GM19324 (cell line): ENCODE results near the gene NOS3.

Experiments used
- ATAC-seq: cut with Tn5 transposase; IDR thresholded peaks from one replicate; pipeline ENCODE4 v1.9.1; 2021; ENCODE audit warnings: mild to moderate bottlenecking, moderate library complexity; ENCODE audit not compliant: unreplicated experiment, low FRiP score

The NOS3 gene

GRCh38 chr7:151053751-151054150 is 62.9 kb downstream of the NOS3 start:
- ATAC-seq: no peak

DNA sequence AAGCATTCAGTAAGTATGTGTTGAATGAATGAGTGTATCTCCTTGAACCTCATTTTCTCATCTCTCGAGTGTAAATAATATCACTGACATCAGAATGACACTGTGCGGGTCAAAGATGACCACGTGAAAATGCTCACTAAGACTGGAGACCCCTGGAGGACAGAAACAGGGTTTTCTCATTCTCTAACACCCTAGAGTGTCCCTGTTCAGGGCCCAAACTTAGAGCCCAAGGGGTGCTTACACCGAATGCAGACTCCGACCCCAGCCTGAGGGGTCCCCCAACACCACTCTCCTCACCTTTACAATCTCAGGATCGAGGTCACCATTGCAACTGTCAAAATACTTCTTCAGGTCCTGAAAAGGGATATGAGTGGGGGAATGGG is 65.5 kb downstream of the NOS3 start:
- ATAC-seq: no peak

GRCh38 chr7:151056666-151057505 is 66.1 kb downstream of the NOS3 start:
- ATAC-seq: no peak

GRCh38 chr7:151057506-151057988 is 66.7 kb downstream of the NOS3 start, which contains the start of gene CDK5:
Gene CDK5 (minus strand): TSS chr7:151057897. CDS start chr7:151057848, 49 bp downstream.
- ATAC-seq: peak; percentile 7

- peak; percentile 86 for ATAC-seq
Observed at GRCh38 chr7:151057989-151058780, 67.4 kb downstream of the NOS3 start.

DNA sequence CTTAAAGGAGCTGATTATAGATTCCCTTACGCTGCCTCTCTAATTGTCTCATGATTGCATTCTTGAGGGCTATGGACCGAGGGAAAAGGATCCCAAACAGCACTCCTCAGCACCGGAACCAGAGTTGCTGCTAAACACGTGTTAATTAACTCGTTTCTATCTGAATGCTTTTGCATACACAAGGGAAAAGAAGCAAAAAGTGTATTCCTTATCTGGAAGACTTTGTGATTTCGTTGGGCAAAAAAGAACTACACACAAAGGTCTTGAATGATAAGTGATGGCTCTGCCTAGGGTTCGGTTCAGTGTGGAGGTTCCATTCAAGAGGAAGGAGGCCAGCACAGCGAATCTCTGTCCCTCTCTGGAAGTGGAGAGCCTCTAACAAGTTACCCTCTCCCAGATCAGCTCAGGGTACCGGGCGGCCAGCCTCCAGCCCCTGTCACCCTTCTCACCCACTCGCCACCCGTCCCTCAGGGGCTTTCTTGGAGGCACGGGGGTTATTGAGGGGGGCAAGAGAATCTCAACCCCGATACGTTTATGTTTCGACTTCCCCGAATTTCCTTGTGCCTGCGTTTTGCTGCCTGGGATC is 68.1 kb downstream of the NOS3 start:
- no peak for ATAC-seq

GRCh38 chr7:151059367-151060112 is 68.7 kb downstream of the NOS3 start, which contains the start of gene SLC4A2:
Gene SLC4A2 (plus strand): TSS chr7:151059589. CDS start chr7:151061988, 2,399 bp downstream.
- ATAC-seq: peak; percentile 43

DNA sequence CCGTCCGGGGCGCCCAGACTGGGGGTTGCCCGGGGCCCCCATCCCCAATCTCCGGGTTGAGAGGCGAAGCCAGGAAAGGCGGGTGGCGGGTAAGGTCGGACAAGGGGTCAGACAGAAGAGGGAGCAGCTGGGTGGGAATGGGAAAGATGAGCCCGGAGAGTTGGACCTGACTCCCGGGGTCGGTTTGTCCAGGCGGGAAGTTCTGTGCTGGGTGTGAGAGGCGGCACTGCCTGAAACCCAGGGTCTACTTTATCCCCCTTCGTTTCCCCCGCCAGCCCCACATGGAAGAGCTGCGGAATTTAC is 69.2 kb downstream of the NOS3 start:
- no peak for ATAC-seq

GRCh38 chr7:151060416-151061212 is 69.8 kb downstream of the NOS3 start:
- ATAC-seq: no peak

DNA sequence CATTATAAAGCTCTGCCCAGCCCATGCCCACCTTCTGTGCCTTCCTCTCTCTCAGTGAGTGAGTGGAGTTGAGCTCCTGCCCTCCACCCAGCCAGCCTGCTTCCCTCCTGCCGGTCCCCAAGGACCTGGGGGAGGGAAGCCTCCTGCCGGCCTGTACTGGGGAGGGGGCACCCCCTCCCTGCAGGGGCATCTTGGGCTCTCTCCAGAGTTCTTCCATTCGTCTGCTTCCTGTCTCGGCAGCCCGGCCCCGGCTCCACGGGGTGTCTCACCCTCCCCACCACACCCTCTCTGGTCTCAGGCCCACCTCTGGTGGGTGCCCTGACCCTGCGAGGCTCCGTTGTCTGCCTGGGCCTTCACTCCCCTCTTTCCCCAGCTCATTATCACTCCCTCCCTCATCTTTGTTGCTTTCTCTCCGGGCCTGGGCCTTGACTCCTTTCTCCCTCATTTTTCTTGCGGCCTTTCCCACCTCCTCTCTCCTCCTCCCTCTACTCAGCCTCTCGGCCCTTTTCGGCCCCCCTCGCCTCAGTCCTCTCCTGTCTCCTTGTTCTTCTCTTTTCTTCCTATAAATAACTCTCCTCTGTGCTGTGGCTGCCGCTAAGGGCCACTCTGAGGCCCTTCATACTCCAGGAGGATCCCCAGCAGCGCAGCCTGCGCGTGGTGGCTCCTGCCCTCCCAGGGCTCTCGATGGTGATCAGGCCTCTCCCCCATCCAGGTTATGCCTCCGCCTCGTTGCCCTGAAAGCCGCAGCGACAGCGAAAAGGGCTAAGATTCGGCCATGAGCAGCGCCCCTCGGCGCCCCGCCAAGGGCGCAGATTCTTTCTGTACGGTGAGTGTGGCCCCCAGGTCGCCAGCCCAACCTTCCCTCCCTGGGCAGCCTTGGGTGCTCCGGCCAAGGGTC is 70.6 kb downstream of the NOS3 start:
- no peak for ATAC-seq

DNA sequence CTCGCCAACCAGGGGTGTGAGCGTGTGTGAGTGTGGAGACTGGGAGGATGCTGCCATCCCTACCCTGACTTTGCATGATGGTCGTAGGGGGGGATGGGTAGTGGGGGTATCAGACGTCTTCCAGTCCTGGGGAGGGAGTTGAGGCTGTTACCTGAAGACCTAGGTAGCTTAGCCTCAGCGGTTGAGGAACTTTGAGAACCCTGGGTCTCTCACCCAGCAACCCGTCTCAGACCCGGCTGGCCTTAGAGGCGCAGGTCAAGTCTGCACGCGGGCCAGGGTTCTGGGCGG is 71.2 kb downstream of the NOS3 start:
- no peak for ATAC-seq

GRCh38 chr7:151062399-151063211 is 71.8 kb downstream of the NOS3 start:
- no peak for ATAC-seq

- no peak for ATAC-seq
Observed at GRCh38 chr7:151063212-151063561, 72.4 kb downstream of the NOS3 start.
